Activated T-helper 2 cell treated with anti-CD3 and anti-CD28 coated beads, Interferon-gamma antibody, Interleukin-2, Interleukin-4, amounts not matched to agents 10 μg/mL and 5 μg/mL and 100 μg/mL, durations not matched to agents 14 hours and 24 hours and 36 hours (primary cell): ENCODE data around the gene ABHD16B. TPM values are rescaled to one million over a fixed set of nuclear protein-coding genes. Genes with fewer than 3 reads are reported as not detected.

Experiments used
- DNase-seq: peaks from one replicate; pipeline ENCODE4 v3.0.0; 2021; ENCODE audit warnings: low spot score
- H3K27ac Mint-ChIP-seq: one replicate; pipeline ENCODE4 v1.8.0; 2021; ENCODE audit warnings: mixed read lengths
- H3K27me3 Mint-ChIP-seq: one replicate; pipeline ENCODE4 v1.8.0; 2021; ENCODE audit warnings: low read depth, mixed read lengths
- H3K36me3 Mint-ChIP-seq: one replicate; pipeline ENCODE4 v1.8.0; 2021; ENCODE audit warnings: low read depth, mixed read lengths
- H3K4me1 Mint-ChIP-seq: one replicate; pipeline ENCODE4 v1.8.0; 2021; ENCODE audit warnings: low read depth, mixed read lengths
- H3K4me3 Mint-ChIP-seq: one replicate; pipeline ENCODE4 v1.8.0; 2021; ENCODE audit warnings: low read depth, mild to moderate bottlenecking, moderate library complexity, mixed read lengths
- H3K9me3 Mint-ChIP-seq: one replicate; pipeline ENCODE4 v1.8.0; 2021; ENCODE audit warnings: mixed read lengths
- intact Hi-C: fragments of 100-400 bp; cut with micrococcal nuclease; formaldehyde crosslinking; loops from one replicate; pipeline ENCODE4 v1.15.1; 2023
- total RNA-seq: library from RNA; stranded (reverse); gene quantifications from 2 replicates; pipeline ENCODE4 v1.2.3, GENCODE V29; 2022

The ABHD16B gene
- total RNA-seq, 1 donor from 2014 or later, result not detected

DNA sequence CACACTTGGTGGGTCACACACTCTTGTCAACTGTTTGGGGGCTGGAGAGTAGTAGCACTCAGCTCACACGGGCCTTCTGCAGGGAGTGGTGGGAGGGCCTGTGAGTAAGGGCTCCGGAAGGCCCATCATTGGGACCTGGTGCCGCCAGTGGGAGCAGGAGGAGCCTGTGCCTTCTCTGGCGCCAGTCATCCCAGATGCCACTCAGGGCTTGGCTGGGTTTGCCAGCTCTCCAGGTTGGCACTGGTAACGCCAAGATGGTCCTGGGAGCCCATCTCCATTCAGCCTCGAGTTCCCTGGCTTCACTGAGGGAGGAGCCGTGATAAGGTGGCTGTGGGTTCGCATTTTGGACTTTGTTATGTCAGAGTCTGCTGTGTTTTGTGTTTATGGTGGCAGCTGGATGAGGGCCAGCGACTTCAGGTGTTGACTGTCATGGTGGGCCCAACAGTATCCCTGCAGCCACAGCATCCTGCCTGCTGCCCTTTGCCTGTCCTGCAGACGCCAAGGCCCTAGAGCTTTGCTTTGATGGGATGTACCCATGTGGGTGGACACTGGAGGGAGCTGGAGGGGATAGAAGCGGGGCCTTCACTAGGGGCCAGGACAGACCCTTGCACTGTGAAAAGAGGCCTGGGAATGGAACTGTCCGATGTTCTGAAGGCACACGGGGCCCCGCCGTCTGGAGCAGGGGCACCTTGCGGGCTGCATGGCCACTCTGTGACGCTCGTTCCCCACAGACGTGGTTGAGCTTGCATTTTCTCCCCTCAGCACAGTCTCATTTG, 20.3 kb downstream of the ABHD16B start:
- H3K4me1 Mint-ChIP-seq, result no peaks in the 10 kb centered on the region
- H3K27ac Mint-ChIP-seq, result no peak overlapping the region
- H3K4me3 Mint-ChIP-seq, result no peak overlapping the region
- peaks cover 14% of the 10 kb centered on the region for H3K36me3 Mint-ChIP-seq
- intact Hi-C loops, result no loop called here
- no peak for DNase-seq
- H3K9me3 Mint-ChIP-seq, result no peaks in the 10 kb centered on the region
- H3K27me3 Mint-ChIP-seq, result no peaks in the 10 kb centered on the region

DNA sequence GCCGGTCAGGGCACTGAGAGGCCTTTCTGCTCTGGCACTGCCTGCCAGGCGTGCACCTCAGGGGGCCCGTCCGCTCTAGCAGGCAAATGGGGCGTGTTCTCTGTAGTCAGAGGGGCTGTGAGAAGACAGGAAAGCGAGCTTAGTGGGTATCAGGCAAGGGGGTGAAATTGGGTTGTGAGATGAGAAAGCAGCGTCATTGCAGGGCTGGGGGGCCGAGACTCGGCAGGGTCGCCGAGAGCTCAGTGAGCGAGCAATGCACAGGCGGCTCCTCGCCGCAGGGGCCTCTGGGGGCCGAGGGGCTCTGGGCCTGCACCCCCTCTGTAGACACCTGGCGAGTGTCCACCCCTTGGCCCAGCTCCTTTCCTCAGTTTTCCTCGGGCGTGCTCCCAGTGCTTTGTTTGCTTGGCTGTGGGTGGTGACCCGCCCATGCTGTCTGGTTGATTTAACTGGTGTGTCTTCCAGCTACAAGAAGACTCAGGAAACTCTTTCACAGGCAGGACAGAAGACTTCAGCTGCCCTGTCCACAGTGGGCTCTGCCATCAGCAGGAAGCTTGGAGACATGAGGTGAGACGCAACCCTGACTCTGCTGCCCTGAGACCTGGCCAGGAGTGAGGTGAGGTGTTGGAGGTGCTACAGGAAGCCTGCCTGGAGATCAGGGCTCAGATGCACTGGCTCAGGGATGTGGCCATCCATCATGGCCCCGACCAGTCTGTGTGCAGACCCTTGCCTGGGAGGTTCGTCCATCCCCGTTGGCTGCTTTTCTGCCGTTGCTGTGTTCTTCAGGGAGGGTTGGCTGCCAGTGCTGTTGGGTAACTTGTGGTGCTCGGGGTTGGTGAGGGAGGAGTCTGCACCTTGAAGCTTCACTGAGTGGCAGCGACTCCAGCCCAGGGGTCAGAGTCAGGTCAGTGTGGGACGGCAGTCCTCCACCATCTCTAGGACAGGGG, 21.2 kb downstream of the ABHD16B start:
- Mint-ChIP-seq H3K36me3 (peaks cover 20% of the 10 kb centered on the region), H3K4me1 (no peaks in the 10 kb centered on the region)

GRCh38 chr20:63883201-63883593, 21.9 kb downstream of the ABHD16B start:
- H3K9me3 Mint-ChIP-seq, result no peaks in the 10 kb centered on the region
- no peaks in the 10 kb centered on the region for H3K4me1 Mint-ChIP-seq
- H3K27me3 Mint-ChIP-seq, result no peaks in the 10 kb centered on the region
- H3K27ac Mint-ChIP-seq, result no peak overlapping the region
- no peak for DNase-seq
- no peak overlapping the region for H3K4me3 Mint-ChIP-seq
- intact Hi-C loops, result no loop called here
- peaks cover 22% of the 10 kb centered on the region for H3K36me3 Mint-ChIP-seq

More for the DNA sequence above, 21.2 kb downstream of the ABHD16B start:
- Mint-ChIP-seq H3K27me3 (no peaks in the 10 kb centered on the region), H3K9me3 (no peaks in the 10 kb centered on the region), H3K4me3 (no peak overlapping the region), H3K27ac (no peak overlapping the region)
- intact Hi-C loops, result no loop called here
- no peak for DNase-seq

GRCh38 chr20:63884506-63885263, 23.4 kb downstream of the ABHD16B start:
- no peaks in the 10 kb centered on the region for H3K4me1 Mint-ChIP-seq
- no peak for DNase-seq
- no peaks in the 10 kb centered on the region for H3K27me3 Mint-ChIP-seq
- H3K9me3 Mint-ChIP-seq, result no peaks in the 10 kb centered on the region
- intact Hi-C loops, result no loop called here
- H3K4me3 Mint-ChIP-seq, result no peak overlapping the region
- H3K27ac Mint-ChIP-seq, result no peak overlapping the region
- H3K36me3 Mint-ChIP-seq, result peaks cover 26% of the 10 kb centered on the region

- Mint-ChIP-seq H3K9me3 (no peaks in the 10 kb centered on the region), H3K4me3 (no peak overlapping the region), H3K27me3 (no peaks in the 10 kb centered on the region), H3K27ac (no peak overlapping the region), H3K36me3 (peaks cover 32% of the 10 kb centered on the region), H3K4me1 (no peaks in the 10 kb centered on the region)
- DNase-seq, result no peak
- intact Hi-C loops, result no loop called here
Observed at GRCh38 chr20:63885264-63886053, 24.2 kb downstream of the ABHD16B start.

GRCh38 chr20:63886054-63886419, 24.7 kb downstream of the ABHD16B start:
- Mint-ChIP-seq H3K27ac (no peak overlapping the region), H3K36me3 (peaks cover 32% of the 10 kb centered on the region), H3K4me1 (no peaks in the 10 kb centered on the region), H3K27me3 (no peaks in the 10 kb centered on the region), H3K4me3 (no peak overlapping the region), H3K9me3 (no peaks in the 10 kb centered on the region)
- intact Hi-C loops, result no loop called here
- no peak for DNase-seq

- intact Hi-C loops, result no loop called here
- Mint-ChIP-seq H3K36me3 (peaks cover 32% of the 10 kb centered on the region), H3K4me1 (no peaks in the 10 kb centered on the region), H3K27me3 (no peaks in the 10 kb centered on the region), H3K27ac (no peak overlapping the region), H3K9me3 (no peaks in the 10 kb centered on the region), H3K4me3 (no peak overlapping the region)
- DNase-seq, result no peak
Observed at GRCh38 chr20:63886921-63887320, 25.6 kb downstream of the ABHD16B start.

DNA sequence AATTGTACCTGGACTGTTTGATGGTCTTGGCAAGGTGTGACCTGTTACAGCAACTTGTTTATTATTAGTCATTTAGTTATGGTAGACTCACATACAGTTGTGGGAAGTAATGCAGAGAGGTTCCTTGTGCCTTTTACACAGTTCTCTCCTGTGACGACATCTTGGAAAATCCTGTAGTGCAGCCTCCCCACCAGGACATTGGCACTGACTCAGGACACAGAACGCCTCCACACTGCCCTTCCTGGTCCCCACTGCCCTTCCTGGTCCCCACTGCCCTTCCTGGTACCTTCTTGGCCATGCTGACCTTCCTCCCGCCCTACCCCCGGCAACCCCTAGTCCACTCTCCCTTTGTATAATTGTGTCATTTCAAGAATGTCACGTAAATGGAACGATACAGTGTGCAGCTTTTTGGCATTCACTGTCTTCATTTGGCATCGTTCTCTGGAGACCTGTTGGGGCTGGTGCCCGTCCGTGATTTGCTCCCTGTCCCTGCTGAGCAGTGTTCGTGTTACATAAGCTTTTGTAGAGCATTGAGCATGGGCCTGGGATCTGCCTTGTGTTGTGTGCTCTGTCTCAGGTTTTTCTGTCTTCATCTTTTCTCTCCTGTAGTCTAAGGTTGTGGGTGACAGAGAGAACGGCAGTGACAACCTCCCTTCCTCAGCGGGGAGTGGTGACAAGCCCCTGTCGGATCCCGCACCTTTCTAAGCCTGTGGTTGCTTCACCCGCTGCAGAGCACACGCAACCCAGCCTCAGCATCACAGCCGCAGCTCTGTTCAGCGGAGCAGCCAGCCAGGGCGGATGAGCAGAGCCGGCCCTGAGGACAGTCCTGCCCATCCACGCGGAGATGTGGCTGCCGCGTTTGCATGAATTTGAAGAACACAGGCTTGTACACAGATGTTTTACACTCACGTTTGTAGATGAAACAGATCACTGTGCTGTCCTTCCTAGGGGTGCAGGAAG, 28.2 kb downstream of the ABHD16B start:
- no peak for DNase-seq
- Mint-ChIP-seq H3K36me3 (peaks cover 23% of the 10 kb centered on the region), H3K27me3 (no peaks in the 10 kb centered on the region), H3K27ac (no peak overlapping the region), H3K4me3 (no peak overlapping the region), H3K9me3 (no peaks in the 10 kb centered on the region), H3K4me1 (peaks cover 5% of the 10 kb centered on the region)
- intact Hi-C loops, result loop anchor here (10.0 kb wide), 1 partner anchor 145 kb away; the partner anchor contains the start of gene C20orf204

GRCh38 chr20:63890201-63890576, 28.9 kb downstream of the ABHD16B start:
- H3K27ac Mint-ChIP-seq, result no peak overlapping the region
- no peak for DNase-seq
- peaks cover 17% of the 10 kb centered on the region for H3K36me3 Mint-ChIP-seq
- H3K4me1 Mint-ChIP-seq, result peaks cover 6% of the 10 kb centered on the region
- intact Hi-C loops, result loop anchor here (10.0 kb wide), 1 partner anchor 145 kb away; the partner anchor contains the start of gene C20orf204
- H3K4me3 Mint-ChIP-seq, result no peak overlapping the region
- no peaks in the 10 kb centered on the region for H3K9me3 Mint-ChIP-seq
- no peaks in the 10 kb centered on the region for H3K27me3 Mint-ChIP-seq

DNA sequence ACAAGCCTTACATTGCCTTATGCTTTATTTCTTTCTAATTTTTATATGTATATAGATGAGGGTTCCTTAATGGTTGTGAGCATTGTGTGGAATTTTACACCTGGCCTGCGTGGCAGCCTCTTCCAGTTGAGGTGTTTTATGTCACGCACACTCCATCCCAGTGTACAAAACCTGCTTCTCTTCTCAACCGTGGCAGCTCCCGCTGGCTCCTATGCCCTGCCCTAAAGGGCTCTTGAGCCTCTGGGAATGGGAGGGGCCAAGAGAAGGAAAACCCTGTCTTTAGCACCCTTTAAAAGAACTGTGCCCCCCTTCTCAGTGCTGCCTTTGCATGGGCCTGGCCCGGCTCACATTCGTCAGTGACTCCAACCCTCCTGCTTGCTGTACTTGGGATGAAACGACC, 29.3 kb downstream of the ABHD16B start:
- Mint-ChIP-seq H3K9me3 (no peaks in the 10 kb centered on the region), H3K36me3 (peaks cover 18% of the 10 kb centered on the region), H3K4me1 (peaks cover 6% of the 10 kb centered on the region), H3K4me3 (no peak overlapping the region), H3K27me3 (no peaks in the 10 kb centered on the region), H3K27ac (no peak overlapping the region)
- intact Hi-C loops, result loop anchor here (10.0 kb wide), 1 partner anchor 144 kb away; the partner anchor contains the start of gene C20orf204
- DNase-seq, result no peak
